GM13977 (cell line): ENCODE measurements around the gene NCAPD2.
"Not testable (repeated sequence)": the region's sequence is repeated elsewhere in the genome, so short reads cannot be mapped to it uniquely, and the experiment has no call there.

ENCODE experiments used
- DNase-seq: peaks from one replicate; pipeline ENCODE4 v3.0.0; 2012; ENCODE audit warnings: low spot score
- in situ Hi-C: fragments of 300-500 bp; cut with MboI; formaldehyde crosslinking; loops from one replicate; pipeline ENCODE4 v1.12.0; 2022; ENCODE audit warnings: low sequenced_read_pairs, low pct_unique_long_range_greater_than_20kb, mixed read lengths, inconsistent platforms; ENCODE audit not compliant: unreplicated experiment
- TF ChIP-seq, protein P1 (sequence below): IDR thresholded peaks from 2 replicates; pipeline ENCODE4 v1.5.1; 2012; ENCODE audit warnings: mild to moderate bottlenecking, control low read depth; ENCODE audit not compliant: insufficient read depth; ENCODE audit errors: extremely low read depth, missing control alignments

The NCAPD2 gene

DNA sequence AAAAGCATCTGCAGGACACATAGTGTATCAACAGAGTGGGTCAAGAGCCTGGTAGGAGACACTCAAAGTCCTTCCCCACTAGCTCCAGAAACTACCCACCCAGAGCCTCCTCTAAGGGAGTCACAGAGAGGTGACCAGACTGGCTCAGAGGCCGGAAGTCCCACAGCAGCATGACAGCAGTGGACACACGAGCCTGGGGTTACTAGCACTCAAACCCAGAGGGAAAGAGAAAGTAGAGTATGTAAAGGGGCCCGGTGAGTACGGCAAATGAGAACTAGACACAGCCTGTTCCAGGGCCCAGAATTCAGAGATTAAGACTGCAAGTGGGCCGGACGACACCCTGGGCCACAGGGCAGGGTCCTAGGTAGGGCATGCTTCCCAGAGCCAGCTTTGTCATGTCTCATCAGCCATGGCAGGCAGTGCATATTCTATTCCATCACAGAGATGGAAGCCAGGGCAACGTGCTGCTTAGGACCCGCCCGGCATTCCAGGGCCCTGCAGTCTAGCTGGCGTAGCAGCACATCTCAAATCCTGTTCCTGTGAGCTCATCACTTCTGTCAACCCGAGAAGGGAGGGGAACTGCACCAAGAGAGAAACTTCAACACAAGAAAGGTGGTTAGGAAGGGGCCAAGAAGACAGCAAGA, 57.7 kb downstream of the NCAPD2 start:
- TF ChIP-seq, protein P1, sequence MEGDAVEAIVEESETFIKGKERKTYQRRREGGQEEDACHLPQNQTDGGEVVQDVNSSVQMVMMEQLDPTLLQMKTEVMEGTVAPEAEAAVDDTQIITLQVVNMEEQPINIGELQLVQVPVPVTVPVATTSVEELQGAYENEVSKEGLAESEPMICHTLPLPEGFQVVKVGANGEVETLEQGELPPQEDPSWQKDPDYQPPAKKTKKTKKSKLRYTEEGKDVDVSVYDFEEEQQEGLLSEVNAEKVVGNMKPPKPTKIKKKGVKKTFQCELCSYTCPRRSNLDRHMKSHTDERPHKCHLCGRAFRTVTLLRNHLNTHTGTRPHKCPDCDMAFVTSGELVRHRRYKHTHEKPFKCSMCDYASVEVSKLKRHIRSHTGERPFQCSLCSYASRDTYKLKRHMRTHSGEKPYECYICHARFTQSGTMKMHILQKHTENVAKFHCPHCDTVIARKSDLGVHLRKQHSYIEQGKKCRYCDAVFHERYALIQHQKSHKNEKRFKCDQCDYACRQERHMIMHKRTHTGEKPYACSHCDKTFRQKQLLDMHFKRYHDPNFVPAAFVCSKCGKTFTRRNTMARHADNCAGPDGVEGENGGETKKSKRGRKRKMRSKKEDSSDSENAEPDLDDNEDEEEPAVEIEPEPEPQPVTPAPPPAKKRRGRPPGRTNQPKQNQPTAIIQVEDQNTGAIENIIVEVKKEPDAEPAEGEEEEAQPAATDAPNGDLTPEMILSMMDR = no peak
- in situ Hi-C loops = no loop called here
- DNase-seq = no peak

DNA sequence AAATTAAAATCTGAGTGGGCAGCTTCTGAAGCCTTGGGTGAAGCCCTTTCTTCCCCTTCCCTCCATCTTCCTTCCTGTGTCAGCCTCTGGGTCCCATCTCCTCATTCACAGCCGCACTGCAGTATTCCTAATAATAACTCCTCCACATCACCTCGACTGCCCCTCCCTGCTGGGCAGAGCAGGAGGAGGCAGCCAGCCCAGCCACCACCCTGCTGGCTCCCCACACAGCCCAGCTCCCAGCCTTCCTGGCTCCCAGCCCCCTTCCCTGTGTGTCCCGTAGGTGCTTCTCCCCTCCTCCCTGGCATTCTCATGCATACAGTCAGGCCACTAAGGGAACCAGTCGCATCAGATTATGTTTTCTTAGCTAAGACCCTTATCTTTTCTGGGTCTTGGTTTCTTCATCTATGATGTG, 58.2 kb downstream of the NCAPD2 start:
- in situ Hi-C loops = no loop called here
- TF ChIP-seq, protein P1 = no peak
- DNase-seq = no peak

DNA sequence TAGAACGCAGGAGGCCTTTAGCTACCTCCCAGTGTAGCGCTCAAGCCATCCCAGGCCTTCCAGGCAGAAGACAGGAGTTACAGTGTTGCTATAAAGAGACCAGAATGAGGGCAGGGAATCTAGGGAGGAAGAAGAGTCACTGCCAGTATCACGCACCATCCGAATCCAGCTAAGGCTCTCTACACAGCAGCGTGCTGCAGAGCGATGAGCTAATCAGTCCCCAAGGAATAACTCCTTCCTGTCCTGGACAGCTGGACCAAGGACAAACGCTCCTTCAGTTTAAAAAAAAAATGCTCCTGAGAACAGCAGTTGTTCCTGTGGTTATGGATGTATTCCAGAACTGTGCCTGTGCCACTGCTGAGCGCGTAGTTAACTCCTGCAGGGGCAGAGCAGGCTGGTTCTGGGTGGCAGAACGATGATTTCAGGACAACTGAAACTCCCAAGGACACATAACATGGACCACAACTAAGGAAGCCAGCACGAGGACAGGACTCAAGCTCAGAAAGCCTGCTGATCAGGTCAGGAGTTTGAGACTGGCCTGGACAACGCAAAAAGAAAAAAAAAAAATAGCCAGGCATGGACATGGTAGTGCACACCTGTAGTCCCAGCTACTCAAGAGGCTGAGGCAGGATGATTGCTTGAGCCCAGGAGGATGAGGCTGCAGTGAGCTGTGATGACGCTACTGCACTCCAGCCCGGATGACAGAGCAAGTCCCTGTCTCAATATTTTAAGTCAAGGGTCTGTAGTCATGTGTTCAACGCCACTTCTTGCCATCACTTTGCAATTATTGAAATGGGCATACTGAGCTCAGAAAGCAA, 59.4 kb downstream of the NCAPD2 start:
- DNase-seq = no peak
- TF ChIP-seq, protein P1 = no peak
- in situ Hi-C loops = no loop called here

DNA sequence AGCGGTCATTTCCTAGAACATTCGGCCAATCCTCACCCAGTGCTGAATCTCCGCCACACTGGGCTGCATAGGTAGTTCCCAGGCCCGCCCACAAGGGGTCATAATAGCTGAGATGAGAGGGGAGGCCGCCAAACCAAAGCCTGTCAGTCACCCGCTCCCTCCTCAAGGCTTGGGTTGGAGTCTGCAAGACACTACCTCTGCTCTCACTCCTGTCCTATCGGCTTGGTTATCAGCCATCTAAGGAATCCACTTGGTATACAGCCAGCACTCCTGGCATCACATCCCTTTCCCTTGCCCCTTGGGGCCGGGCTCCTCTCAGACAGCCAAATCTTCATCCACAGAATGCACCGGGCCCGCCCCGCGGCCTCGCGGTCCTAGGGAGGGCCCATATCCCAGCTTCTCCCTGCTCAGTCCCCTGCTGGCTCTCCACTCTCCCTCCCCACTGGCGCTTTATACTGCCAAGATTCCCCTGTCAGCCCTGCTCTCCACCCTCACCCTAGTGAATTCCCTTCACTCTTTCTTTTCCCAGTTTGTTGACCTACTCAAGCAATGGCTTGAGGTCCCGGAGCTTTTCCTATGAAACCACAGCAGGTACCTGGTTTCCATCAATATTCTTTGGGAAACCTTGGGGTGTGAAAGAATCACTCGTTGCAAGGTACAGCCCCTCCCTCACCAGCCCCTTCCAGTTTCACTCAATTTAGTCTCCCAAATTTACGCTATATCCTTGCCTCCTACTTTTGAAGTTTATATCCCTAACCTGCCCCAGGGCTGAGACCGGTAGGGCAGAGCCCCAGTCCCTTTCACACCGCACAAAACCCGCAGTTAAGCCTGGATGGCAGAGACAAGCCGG, 60.5 kb downstream of the NCAPD2 start:
- in situ Hi-C loops = no loop called here
- peak; percentile 92 for DNase-seq
- TF ChIP-seq, protein P1 = peak; percentile 62

DNA sequence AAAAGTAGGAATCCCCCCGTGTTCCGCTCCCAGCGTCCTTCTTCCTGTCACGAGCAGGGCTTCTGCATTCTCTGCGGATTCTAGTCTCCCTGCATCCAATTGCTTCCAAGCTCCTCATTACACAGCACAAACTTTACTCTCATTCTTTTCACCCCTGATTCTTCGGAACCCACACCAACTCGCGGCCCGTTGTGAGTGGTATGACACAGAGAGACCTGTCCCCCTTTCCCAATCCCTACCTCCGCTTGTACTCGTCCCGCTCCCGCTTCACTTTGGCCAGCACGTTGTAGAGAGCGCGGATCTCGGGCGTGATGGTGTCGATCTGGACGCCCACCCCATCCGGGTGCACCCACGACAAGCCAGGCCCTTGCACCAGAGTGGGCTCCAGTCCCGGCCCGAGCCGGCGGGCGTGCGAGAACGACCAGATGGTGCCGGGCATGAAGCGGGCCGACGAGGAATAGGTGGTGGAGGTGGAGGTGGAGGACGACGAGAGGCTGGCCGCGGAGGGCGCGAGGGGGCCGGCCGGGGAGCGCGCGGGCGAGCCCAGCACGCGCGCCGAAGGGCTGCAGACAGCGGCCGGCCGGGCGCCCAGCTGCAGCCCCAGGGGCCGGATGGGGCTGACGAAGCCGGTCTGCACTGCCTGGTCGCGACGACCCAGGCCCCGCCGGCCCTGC, 61.3 kb downstream of the NCAPD2 start:
- TF ChIP-seq, protein P1 = no peak
- in situ Hi-C loops = no loop called here
- peak; percentile 50 for DNase-seq

DNA sequence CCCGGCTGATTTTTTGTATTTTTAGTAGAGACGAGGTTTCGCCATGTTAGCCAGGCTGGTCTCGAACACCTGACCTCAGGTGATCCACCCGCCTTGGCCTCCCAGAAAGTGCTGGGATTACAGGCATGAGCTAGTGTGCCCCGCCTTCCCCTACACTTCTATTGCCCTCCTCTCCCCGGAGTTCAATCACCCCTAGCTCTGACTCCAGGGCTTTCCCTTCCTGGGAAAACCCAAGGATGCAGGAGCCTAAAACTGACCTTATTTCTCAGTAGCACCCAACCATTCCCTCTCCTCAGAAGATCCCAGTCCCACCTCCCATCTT, 62.6 kb downstream of the NCAPD2 start:
- DNase-seq, in situ Hi-C loops: not testable (repeated sequence)
